Tibial nerve (tissue), 4 donors: ENCODE measurements around the gene INPP5A. TPM values are rescaled to one million over a fixed set of nuclear protein-coding genes. Genes with fewer than 3 reads are reported as not detected.
"Not testable (repeated sequence)": the region's sequence is repeated elsewhere in the genome, so short reads cannot be mapped to it uniquely, and the experiment has no call there.

Experiments
- DNase-seq, 2 donors: peaks; one replicate each; pipeline ENCODE4 v3.0.0-alpha.2; 2019; ENCODE audit warnings: low spot score in 2 of 2
- H3K27ac ChIP-seq, 4 donors: fragments of 200-600 bp; sonication (generic) in 3 of 4; one replicate each; pipeline ENCODE4 v1.5.1; 2017 to 2019; ENCODE audit warnings: mild to moderate bottlenecking in 1 of 4
- H3K27me3 ChIP-seq, 2 donors: fragments of 200-600 bp; sonication (generic) in 1 of 2; one replicate each; pipeline versions ENCODE4 v1.5.1 to v1.6.0; 2017 to 2019
- H3K36me3 ChIP-seq, 3 donors: fragments of 200-600 bp; sonication (generic); one replicate each; pipeline ENCODE4 v1.5.1; 2018 to 2019
- H3K4me1 ChIP-seq, 4 donors: fragments of 200-600 bp; sonication (generic) in 3 of 4; one replicate each; pipeline ENCODE4 v1.5.1; 2017 to 2019
- H3K4me3 ChIP-seq, 4 donors: fragments of 200-600 bp; sonication (generic) in 3 of 4; one replicate each; pipeline ENCODE4 v1.5.1; 2017 to 2019; ENCODE audit warnings: mild to moderate bottlenecking in 1 of 4, moderate library complexity in 1 of 4
- H3K9me3 ChIP-seq, 4 donors: fragments of 200-600 bp; sonication (generic) in 3 of 4; one replicate each; pipeline ENCODE4 v1.5.1; 2017 to 2019
- EP300 ChIP-seq, 2 donors: sonication (generic); formaldehyde crosslinking; IDR thresholded peaks; one replicate each; pipeline ENCODE4 v1.6.1; 2017; ENCODE audit warnings: antibody characterized with exemption in 2 of 2, mild to moderate bottlenecking in 1 of 2
- POLR2A ChIP-seq, 2 donors: fragments of 450-650 bp; IDR thresholded peaks; one replicate each; pipeline ENCODE4 v1.6.1; 2017; ENCODE audit warnings: antibody characterized with exemption in 2 of 2, mild to moderate bottlenecking in 2 of 2, moderate library complexity in 2 of 2
- WGBS, 2 donors: methylation state at CpG; one replicate each; pipeline ENCODE4 v1.1.5; 2018; 5-methylcytosine and 5-hydroxymethylcytosine counted together
- total RNA-seq, 4 donors: library from RNA; depleted of rRNA; stranded (reverse); fragments of >200 nt; gene quantifications; one replicate each; pipeline ENCODE4 v1.1.0, GENCODE V29; 2016
- TF ChIP-seq, protein P1 (sequence below), 5 experiments: fragments of 200-600 bp in 3 of 5; fragments of 450-650 bp in 2 of 5; sonication (generic) in 3 of 5; IDR thresholded peaks; one replicate each; pipeline ENCODE4 v1.5.1; 2016 to 2019; ENCODE audit warnings: antibody characterized with exemption in 5 of 5, mild to moderate bottlenecking in 3 of 5, moderate library complexity in 2 of 5

Gene INPP5A
- total RNA-seq, 4 donors from 2014 or later, result 73.8 to 101 (median 86.2) TPM

DNA sequence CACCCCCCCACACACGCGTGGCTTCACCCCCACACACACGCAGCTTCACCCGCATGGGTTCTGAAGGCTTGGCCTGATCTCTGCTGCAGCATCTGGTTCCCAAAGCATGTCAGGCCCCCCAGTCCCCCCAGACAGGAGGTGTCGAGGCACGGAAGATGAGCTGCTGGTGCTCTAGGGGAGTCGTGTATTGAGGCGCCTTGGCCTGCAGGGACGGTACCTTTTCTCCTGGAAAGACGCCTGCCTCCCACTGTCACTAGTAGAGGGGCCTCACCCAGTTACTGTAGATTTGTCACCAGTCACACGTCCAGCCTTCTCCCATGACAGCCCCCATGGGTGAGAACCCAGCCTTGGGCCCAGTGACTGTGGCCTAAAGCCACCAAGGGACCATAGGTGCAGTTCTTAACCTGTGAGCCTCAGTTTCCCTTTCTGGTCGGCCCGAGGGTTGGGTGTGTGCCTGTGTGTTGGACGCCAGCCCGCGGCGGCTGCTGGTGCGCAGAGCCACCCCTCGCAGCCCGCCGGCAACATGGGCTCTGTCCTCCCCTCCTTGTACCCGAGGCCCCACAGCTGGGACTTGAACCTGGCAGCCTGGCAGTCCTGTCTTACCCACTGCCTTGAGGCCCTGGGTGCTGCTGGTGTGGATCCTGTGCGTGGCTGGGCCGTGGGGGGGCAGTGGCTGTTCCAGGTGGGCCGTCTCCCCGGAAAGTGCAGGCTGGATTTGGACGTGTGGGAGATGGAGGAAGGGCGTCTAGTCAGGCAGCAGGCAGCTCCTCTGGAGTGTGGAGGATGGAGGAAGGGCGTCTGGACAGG, 166.6 kb downstream of the INPP5A start:
- DNase-seq, result no peak
- Histone ChIP-seq H3K4me1 (peaks cover 0 to 23% (median 12%) of the 10 kb centered on the region in 4 donors), H3K27me3 (no peaks in the 10 kb centered on the region), H3K27ac (no peak overlapping the region), H3K9me3 (peaks cover 0 to 19% (median 0%) of the 10 kb centered on the region in 4 donors), H3K4me3 (no peak overlapping the region), H3K36me3 (peaks cover 0 to 57% (median 0%) of the 10 kb centered on the region in 3 donors)
- whole genome bisulfite sequencing, 2 donors, result 97 to 99% methylated on average over 16 to 29 of the region's 29 CpGs
- no peak for TF ChIP-seq POLR2A (IDR thresholded peaks at IDR 0.05)
- no peak for TF ChIP-seq EP300 (IDR thresholded peaks at IDR 0.05)
- TF ChIP-seq, protein P1, sequence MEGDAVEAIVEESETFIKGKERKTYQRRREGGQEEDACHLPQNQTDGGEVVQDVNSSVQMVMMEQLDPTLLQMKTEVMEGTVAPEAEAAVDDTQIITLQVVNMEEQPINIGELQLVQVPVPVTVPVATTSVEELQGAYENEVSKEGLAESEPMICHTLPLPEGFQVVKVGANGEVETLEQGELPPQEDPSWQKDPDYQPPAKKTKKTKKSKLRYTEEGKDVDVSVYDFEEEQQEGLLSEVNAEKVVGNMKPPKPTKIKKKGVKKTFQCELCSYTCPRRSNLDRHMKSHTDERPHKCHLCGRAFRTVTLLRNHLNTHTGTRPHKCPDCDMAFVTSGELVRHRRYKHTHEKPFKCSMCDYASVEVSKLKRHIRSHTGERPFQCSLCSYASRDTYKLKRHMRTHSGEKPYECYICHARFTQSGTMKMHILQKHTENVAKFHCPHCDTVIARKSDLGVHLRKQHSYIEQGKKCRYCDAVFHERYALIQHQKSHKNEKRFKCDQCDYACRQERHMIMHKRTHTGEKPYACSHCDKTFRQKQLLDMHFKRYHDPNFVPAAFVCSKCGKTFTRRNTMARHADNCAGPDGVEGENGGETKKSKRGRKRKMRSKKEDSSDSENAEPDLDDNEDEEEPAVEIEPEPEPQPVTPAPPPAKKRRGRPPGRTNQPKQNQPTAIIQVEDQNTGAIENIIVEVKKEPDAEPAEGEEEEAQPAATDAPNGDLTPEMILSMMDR (IDR thresholded peaks at IDR 0.05), result no peak

DNA sequence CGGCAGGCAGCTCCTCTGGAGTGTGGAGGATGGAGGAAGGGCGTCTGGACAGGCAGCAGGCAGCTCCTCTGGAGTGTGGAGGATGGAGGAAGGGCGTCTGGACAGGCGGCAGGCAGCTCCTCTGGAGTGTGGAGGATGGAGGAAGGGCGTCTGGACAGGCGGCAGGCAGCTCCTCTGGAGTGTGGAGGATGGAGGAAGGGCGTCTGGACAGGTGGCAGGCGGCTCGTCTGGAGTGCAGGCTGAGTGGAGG, 167.2 kb downstream of the INPP5A start:
- DNase-seq, H3K27ac ChIP-seq, H3K4me3 ChIP-seq, H3K27me3 ChIP-seq: not testable (repeated sequence)
- Histone ChIP-seq H3K9me3 (peaks cover 0 to 19% (median 0%) of the 10 kb centered on the region in 4 donors), H3K36me3 (peaks cover 0 to 55% (median 0%) of the 10 kb centered on the region in 3 donors), H3K4me1 (peaks cover 0 to 23% (median 9%) of the 10 kb centered on the region in 4 donors)
- 92 to 95% methylated on average over 9 of the region's 9 CpGs for WGBS, 2 donors

GRCh38 chr10:132705173-132705572, 167.6 kb downstream of the INPP5A start:
- Histone ChIP-seq H3K27me3 (no peaks in the 10 kb centered on the region), H3K9me3 (peaks cover 0 to 19% (median 0%) of the 10 kb centered on the region in 4 donors), H3K36me3 (peaks cover 0 to 55% (median 0%) of the 10 kb centered on the region in 3 donors), H3K4me1 (peaks cover 0 to 19% (median 7%) of the 10 kb centered on the region in 4 donors), H3K4me3 (no peak overlapping the region), H3K27ac (no peak overlapping the region)
- 97 to 99% methylated on average over 13 to 15 of the region's 15 CpGs for WGBS, 2 donors
- TF ChIP-seq, protein P1 (IDR thresholded peaks at IDR 0.05), result no peak
- TF ChIP-seq POLR2A (IDR thresholded peaks at IDR 0.05), result no peak
- TF ChIP-seq EP300 (IDR thresholded peaks at IDR 0.05), result no peak
- DNase-seq, result no peak

- Histone ChIP-seq H3K4me1 (peaks cover 0 to 11% (median 3%) of the 10 kb centered on the region in 4 donors), H3K27ac (no peak overlapping the region), H3K27me3 (no peaks in the 10 kb centered on the region), H3K4me3 (no peak overlapping the region), H3K9me3 (peaks cover 0 to 19% (median 0%) of the 10 kb centered on the region in 4 donors), H3K36me3 (peaks cover 0 to 61% (median 0%) of the 10 kb centered on the region in 3 donors)
- WGBS, 2 donors, result 91 to 96% methylated on average over 1 of the region's 1 CpG
- TF ChIP-seq EP300 (IDR thresholded peaks at IDR 0.05), result no peak
- TF ChIP-seq POLR2A (IDR thresholded peaks at IDR 0.05), result no peak
- TF ChIP-seq, protein P1 (IDR thresholded peaks at IDR 0.05), result no peak
- no peak for DNase-seq
Observed at GRCh38 chr10:132705943-132706342, 168.4 kb downstream of the INPP5A start.

DNA sequence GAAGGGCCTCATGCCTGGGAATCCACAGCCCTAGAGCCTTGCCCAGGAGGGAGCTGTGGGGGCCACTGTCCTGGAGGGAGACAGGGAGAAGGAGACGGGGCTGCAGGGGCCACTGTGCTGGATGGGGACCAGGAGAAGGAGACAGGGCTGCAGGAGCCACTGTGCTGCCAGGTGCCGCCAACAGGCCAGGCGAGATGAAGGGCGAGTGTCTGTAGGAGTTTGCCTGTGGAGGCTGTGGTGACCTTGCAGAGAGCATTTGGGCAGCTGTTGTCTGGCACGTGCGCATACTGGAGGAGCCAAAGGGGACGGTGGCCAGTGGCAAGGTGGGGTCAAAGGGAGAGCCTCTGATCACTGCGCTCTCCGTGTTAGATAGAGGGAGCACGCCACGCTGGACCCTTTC, 169.1 kb downstream of the INPP5A start:
- peaks cover 0 to 12% (median 0%) of the 10 kb centered on the region in 4 donors for H3K4me1 ChIP-seq
- no peak for TF ChIP-seq POLR2A (IDR thresholded peaks at IDR 0.05)
- TF ChIP-seq, protein P1 (IDR thresholded peaks at IDR 0.05), result no peak
- TF ChIP-seq EP300 (IDR thresholded peaks at IDR 0.05), result no peak
- H3K36me3 ChIP-seq, result peaks cover 0 to 68% (median 0%) of the 10 kb centered on the region in 3 donors
- DNase-seq, result no peak
- peaks cover 0 to 19% (median 0%) of the 10 kb centered on the region in 4 donors for H3K9me3 ChIP-seq
- 96% methylated on average over 11 of the region's 11 CpGs for WGBS, 2 donors
- H3K27ac ChIP-seq, result no peak overlapping the region
- no peak overlapping the region for H3K4me3 ChIP-seq
- H3K27me3 ChIP-seq, result no peaks in the 10 kb centered on the region
